Kidney (tissue), 14 donors: ENCODE results near the gene WFS1. TPM values are rescaled to one million over a fixed set of nuclear protein-coding genes. Genes with fewer than 3 reads are reported as not detected.

ENCODE experiments used
- DNase-seq, 5 donors: peaks; one replicate each; pipeline ENCODE4 v3.0.0-alpha.2; 2013 to 2020
- FAIRE-seq: peaks from 2 replicates; lab custom pipeline; 2012; peaks lifted over from hg19 to GRCh38; lab: Jason Lieb, UNC
- H3K27ac ChIP-seq, 2 donors: one replicate each; pipeline ENCODE4 v1.7.0; 2013; ENCODE audit warnings: low read depth in 2 of 2, low read length in 2 of 2, inconsistent platforms in 1 of 2
- H3K27me3 ChIP-seq: one replicate; pipeline ENCODE4 v1.7.1; 2013; ENCODE audit warnings: low read length, inconsistent platforms; ENCODE audit not compliant: control insufficient read depth, insufficient read depth
- H3K36me3 ChIP-seq, 3 donors: one replicate each; pipeline versions ENCODE4 v1.7.0 to v1.7.1; 2013; ENCODE audit warnings: low read length in 3 of 3, control low read depth in 1 of 3, inconsistent platforms in 1 of 3; ENCODE audit not compliant: insufficient read depth in 3 of 3, control insufficient read depth in 2 of 3
- H3K4me1 ChIP-seq, 3 donors: one replicate each; pipeline versions ENCODE4 v1.7.0 to v1.7.1; 2013; ENCODE audit warnings: low read length in 3 of 3, inconsistent platforms in 1 of 3, low read depth in 1 of 3; ENCODE audit not compliant: control insufficient read depth in 2 of 3, insufficient read depth in 2 of 3
- H3K4me3 ChIP-seq, 3 donors: one replicate each; pipeline versions ENCODE4 v1.7.0 to v1.8.1; 2013; ENCODE audit warnings: low read length in 3 of 3, control low read depth in 1 of 3, inconsistent platforms in 1 of 3
- H3K9ac ChIP-seq, 3 donors: one replicate each; pipeline versions ENCODE4 v1.7.0 to v1.7.1; 2013; ENCODE audit warnings: low read length in 3 of 3, control low read depth in 1 of 3, inconsistent platforms in 1 of 3
- H3K9me3 ChIP-seq, 3 donors: one replicate each; pipeline versions ENCODE4 v1.7.0 to v1.7.1; 2013; ENCODE audit warnings: low read length in 3 of 3, control low read depth in 1 of 3, inconsistent platforms in 1 of 3; ENCODE audit not compliant: control insufficient read depth in 2 of 3, insufficient read depth in 1 of 3
- intact Hi-C: fragments of 100-400 bp; cut with DNase I; formaldehyde crosslinking; loops from one replicate; pipeline ENCODE4 v1.11.1; 2022
- polyA plus RNA-seq: library from polyadenylated mRNA; stranded (reverse); fragments of 350-450 nt; fragmentation: Illumina TruSeq; extraction: RNeasy Lipid Tissue Mini Kit (QIAGEN cat#74804); gene quantifications from one replicate; pipeline ENCODE4 v1.2.3, GENCODE V29; 2014; ENCODE audit warnings: low read depth, low replicate concordance; ENCODE audit not compliant: insufficient read depth
- total RNA-seq: library from RNA; stranded (reverse); fragmentation: NEBNext Ultra II Directional; extraction: Animal tissue kit (Norgen Biotek cat#: 25700); gene quantifications from one replicate; pipeline ENCODE4 v1.2.1, GENCODE V29; 2021
- TF ChIP-seq, protein P1 (sequence below): IDR thresholded peaks from 3 replicates; pipeline ENCODE4 v1.5.1; 2012; ENCODE audit warnings: mild to moderate bottlenecking, moderate library complexity, borderline replicate concordance; ENCODE audit not compliant: insufficient read depth; ENCODE audit errors: extremely low read depth
- donor health status: control.
- donor health status: control.
- donor health status: control.
- donor health status: control.
- donor health status: control.
- donor health status: DM: yes; HTN: yes; CAD: no.
- donor health status: Normal renal cell carcinoma (clear cell type).

WFS1 gene
- total and polyA plus RNA-seq, 2 donors from 2014 or later: 20.8 to 31.4 TPM

DNA sequence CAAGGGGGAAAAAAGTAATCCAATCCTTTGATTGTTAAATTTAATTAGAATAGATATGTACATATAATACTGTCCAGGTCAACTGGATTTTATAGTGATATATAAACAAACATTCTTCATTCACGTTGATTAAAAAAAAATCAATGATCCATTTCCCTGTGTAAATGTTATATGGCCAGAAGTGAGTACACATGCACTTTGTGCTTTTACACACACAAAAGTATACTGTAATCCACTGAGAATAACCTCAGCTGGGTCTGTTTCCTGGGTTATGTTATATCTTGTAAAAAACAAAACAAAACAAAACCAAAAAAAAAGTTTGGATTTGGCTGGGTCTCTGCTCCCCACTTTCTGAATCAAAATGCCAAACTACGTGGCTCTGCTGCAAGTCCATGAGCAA, 51.7 kb downstream of the WFS1 start:
- no peak overlapping the region for H3K9ac ChIP-seq
- H3K4me3 ChIP-seq: no peak overlapping the region
- TF ChIP-seq, protein P1, sequence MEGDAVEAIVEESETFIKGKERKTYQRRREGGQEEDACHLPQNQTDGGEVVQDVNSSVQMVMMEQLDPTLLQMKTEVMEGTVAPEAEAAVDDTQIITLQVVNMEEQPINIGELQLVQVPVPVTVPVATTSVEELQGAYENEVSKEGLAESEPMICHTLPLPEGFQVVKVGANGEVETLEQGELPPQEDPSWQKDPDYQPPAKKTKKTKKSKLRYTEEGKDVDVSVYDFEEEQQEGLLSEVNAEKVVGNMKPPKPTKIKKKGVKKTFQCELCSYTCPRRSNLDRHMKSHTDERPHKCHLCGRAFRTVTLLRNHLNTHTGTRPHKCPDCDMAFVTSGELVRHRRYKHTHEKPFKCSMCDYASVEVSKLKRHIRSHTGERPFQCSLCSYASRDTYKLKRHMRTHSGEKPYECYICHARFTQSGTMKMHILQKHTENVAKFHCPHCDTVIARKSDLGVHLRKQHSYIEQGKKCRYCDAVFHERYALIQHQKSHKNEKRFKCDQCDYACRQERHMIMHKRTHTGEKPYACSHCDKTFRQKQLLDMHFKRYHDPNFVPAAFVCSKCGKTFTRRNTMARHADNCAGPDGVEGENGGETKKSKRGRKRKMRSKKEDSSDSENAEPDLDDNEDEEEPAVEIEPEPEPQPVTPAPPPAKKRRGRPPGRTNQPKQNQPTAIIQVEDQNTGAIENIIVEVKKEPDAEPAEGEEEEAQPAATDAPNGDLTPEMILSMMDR: no peak

DNA sequence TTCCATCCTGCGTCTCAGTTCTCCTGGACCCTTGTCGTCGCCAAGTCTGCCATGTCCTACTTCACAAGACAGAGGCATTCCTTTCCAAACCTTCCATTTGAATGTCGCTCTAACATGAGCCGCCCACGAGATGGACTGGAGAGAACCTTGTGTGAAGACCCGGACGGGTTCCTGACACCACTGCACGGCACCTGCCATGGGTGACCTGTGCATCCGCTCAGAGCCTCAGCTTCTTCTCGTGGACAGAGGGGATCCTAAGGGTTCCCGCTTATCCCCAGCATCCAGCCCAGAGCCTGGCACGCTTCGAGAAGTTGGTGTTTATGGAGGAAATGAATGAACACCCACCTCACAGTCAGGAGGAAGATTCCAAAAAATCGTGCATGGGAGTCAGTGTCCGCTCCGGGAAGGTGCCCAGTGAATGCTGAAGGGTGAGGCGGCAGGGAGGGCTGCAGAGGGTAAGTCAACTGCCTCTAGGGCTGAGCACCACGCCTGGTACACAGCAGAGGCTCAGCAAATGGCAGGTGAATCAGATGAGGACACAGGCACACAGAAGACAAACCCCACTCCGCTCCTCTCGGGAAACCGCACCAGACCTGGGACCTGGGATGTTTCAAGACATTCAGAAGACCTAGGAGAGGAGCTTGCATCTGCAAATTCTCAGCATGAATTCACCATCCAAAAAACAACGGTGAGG, 52.6 kb downstream of the WFS1 start:
- Histone ChIP-seq H3K4me1 (no peaks in the 10 kb centered on the region), H3K27ac (no peak overlapping the region), H3K9ac (no peak overlapping the region), H3K4me3 (no peak overlapping the region), H3K36me3 (no peaks in the 10 kb centered on the region), H3K27me3 (no peaks in the 10 kb centered on the region), H3K9me3 (peaks cover 0 to 5% (median 0%) of the 10 kb centered on the region in 3 donors)
- FAIRE-seq (no peak), DNase-seq (no peak)
- TF ChIP-seq, protein P1: no peak
- intact Hi-C loops: no loop called here

More for the DNA sequence above, 51.7 kb downstream of the WFS1 start:
- no peaks in the 10 kb centered on the region for H3K36me3 ChIP-seq
- H3K4me1 ChIP-seq: no peaks in the 10 kb centered on the region
- no peak for FAIRE-seq
- intact Hi-C loops: no loop called here
- H3K27ac ChIP-seq: no peak overlapping the region
- H3K27me3 ChIP-seq: no peaks in the 10 kb centered on the region
- peaks cover 0 to 5% (median 0%) of the 10 kb centered on the region in 3 donors for H3K9me3 ChIP-seq
- DNase-seq: no peak

DNA sequence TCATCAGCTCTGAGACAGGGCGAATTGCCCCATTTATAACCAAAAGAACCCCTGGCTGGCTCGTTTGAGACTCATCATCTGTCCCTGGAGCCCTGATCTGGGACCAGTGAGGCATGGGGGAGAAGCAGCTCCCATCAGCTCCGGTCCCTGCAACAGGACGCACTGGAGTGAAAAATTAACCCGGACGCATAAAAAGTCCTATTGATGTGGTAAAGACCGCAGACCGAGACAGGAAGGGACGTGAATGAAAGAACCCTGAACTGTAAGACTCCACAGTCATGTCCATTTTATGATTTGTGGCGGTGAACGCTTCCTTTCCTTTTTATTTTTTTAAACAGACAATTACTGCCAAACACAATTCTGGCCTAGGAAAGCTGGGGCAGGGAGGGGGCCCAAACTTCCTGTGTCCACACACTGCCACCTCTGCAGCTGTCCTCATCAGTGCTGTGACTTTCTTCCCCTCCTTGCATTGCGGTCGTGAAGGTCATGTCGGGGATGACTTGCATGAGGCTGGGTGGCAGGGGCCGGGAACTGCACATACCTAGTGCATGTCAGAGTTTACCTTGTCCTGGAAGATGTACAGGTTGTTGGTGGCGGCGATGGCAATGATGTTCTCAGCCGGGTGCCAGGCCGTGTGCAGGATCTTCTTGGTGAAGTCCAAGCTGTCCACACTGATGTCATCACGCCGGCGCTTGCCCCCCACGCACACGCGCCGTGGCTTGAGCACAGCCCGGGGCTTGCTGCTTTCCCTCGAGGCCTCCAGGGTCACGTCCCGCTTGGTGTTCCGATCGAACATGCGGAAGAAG, 53.3 kb downstream of the WFS1 start:
- DNase-seq (peak in 2 of 5 donors; percentile 25), FAIRE-seq (no peak)
- Histone ChIP-seq H3K4me3 (no peak overlapping the region), H3K27me3 (no peaks in the 10 kb centered on the region), H3K9me3 (peaks cover 0 to 5% (median 0%) of the 10 kb centered on the region in 3 donors), H3K9ac (no peak overlapping the region), H3K27ac (no peak overlapping the region), H3K4me1 (no peaks in the 10 kb centered on the region), H3K36me3 (no peaks in the 10 kb centered on the region)
- intact Hi-C loops: no loop called here
- TF ChIP-seq, protein P1: no peak
